ENCODE results near the gene LTBP1.
A peak's percentile ranks its signal among the peaks of the same experiment; 100 is the strongest.
"Not testable (repeated sequence)": the region's sequence is repeated elsewhere in the genome, so short reads cannot be mapped to it uniquely, and the experiment has no call there.

LTBP1 gene

DNA sequence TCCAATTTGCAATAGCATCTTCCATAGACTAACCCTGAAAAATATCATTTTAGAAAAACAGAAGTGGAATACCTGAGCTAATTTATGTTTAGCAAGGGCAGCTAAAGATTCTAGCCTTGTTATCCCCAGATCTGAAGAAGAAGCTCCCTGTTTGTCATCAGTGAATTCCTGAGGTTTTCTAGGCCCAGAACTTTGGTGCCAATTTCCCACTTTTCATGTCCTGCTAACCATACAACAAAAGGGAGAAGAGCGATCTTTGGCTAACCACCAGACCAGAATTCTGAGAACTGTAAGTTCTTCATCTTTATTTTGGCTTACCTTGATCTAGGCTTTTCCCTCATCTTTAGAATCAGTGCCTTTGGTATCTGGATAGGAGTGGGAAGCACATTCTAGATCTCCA, 478.4 kb downstream of the LTBP1 start:
- no peak for DNase-seq (ENCODE audit: low read depth in 2 of 2)

DNA sequence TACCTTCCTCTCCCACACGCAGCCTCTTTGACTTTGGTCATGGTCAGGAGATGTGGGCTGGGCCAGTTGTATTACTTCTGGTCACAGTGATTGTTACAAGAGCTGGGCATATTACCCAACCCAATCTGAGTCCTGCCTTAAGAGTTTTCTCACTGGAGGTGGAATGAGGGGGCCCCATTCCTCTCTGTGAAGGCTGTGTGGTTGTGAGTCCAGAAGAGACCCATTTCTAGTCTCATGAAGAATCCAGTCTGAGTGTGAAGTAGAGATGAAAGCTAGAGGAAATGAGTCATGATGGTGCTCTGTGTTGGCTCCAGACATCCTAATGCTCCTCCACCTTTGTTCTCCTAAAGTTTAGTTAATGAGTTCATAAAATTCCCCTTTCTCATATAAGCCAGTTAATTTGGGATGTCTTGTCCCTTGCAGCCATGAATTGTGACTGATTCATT, 478.9 kb downstream of the LTBP1 start:
- DNase-seq (ENCODE audit: low read depth in 2 of 2): no peak

DNA sequence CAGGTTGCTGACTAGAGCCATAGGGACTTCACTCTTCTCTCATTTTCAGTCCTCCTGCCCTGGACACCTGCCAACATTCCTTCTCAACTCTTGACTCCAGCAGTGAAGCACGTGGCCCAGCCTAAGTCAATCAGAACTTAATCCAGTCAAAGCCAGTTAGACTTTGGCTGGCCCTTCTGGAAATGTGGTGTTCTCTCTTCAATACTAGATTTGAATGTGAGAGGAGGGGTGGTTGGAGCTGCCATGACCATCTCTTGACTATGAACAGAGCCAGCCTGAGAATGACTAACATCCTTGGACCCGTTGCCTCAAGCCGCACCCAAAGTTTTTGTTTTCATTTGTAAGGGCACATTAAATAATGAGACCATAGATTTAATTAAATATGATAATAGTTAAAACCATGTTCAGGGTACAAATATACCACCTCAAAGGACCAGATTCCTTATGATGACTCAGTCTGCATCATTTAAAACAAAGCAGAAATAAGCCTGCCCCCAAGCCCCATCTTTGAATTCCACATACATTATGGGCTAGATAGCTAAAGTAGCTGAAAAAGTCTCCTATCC, 480.0 kb downstream of the LTBP1 start:
- peak in 1 of 2 experiments; percentile 30 for DNase-seq (ENCODE audit: low read depth in 2 of 2)

DNA sequence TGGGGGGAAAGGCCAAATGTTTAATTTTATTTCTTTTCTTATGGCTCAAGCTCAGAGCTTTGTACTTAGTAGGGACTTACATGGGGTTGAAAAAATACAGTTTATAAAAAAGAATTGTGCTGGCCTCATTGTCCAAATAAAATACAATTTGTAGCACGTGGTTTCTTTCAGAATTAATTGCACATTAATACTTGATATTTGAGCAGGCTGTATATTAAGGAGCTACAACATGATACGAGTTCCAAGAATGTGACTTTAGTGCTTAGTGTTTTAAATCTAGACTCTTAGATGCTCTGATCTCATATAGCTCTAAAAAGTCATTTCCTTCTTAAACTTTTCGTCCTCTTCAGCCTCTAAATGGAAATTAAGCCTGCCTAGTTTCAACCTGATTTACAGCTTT, 483.3 kb downstream of the LTBP1 start:
- DNase-seq (ENCODE audit: low read depth in 2 of 2): no peak

DNA sequence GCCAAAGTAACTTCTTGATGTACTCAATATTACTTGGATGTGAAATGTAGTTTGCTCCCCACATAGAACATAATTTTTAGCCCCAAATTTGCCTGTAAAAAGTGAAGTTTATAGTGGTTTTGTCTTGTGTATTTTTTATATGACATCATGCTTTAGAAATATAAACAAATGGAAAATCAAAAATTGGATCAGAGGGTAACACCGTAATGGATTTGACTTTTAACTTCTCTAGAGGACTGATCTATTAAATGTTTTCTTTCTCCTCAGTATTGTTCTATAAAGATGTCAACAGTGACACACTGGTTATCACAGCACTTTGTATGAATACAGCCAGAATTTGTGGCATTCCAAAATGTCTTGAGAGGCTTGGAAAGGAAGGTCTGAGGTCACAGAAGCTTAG, 484.1 kb downstream of the LTBP1 start:
- DNase-seq (ENCODE audit: low read depth in 2 of 2): no peak

DNA sequence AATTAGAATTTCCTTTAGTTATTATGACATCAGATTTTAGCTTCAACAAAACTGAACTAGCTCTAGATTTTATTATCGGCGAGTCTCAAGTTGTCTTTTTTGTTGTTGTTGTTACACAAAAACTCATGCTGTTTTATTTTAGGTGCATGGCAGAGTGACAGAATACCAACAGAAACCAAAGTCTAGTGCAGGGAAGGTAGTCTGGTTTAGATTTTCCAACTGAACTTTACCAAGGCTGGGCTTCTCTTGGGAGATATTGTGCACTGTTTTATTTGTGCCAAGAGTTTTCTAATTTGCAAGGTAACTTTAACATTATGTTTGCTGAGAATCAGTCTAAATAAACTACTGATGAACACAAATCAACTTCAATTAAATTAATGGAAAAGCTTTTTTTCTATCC, 486.1 kb downstream of the LTBP1 start:
- DNase-seq (ENCODE audit: low read depth in 2 of 2): no peak

DNA sequence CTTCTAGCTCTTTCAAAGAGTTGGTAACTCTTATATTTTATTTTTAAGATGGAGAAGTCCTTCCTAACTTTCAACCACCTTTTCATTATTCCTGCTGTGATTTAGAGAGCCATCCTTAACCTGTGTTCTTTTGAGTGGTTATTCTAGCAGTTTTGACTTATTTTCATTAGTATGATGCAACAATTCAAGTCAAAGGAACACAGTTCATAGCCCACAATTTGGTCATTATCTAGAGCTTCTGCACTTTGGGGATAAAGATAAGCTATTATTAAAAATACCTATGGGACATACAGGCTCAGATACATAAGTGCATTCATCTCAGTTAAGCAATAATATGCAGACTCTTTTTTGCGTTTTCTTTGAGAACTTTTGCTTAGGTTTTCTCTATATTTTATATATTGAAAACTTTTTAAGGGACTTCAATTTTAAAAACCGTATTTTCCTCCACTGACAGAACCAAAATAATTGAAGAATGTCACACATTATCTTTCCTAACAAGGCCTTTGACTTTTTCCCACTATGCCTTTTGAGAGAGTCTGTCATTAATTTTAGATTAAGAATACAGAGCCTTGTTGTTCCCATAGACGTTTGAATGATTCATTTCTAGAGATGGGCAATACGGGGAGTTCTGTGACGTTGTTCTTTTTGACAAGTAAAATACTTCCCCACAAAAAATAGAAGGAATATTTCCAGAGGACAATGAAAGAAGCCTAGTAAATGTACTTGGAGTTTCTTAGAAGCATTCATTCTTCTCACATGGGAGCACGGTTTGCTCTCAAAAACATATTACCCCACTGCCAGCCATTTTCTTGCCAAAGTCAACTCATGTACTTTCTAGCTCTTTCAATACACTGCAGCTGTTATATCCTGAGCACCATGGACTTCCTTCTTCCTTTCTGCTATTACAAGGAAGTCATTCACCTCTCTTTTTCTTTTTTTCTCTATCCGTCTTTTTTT, 486.8 kb downstream of the LTBP1 start:
- no peak for DNase-seq (ENCODE audit: low read depth in 2 of 2)

DNA sequence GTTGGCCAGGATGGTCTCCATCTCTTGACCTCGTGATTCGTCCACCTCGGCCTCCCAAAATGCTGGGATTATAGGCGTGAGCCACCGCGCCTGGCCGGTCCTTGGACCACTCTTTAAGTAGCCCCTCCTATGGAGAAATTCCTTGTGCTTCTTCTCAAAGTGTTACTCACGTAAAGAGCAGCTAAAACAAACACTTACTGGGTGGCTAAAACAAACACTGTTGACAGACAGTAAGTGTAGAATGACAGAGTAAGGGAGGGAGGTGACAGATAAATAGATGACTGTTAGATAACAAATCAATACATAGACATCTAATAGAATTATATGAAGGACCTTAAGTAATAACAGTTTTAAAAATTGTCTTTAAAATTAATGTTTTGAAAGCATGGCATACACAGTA, 488.8 kb downstream of the LTBP1 start:
- DNase-seq (ENCODE audit: low read depth in 2 of 2): no peak

DNA sequence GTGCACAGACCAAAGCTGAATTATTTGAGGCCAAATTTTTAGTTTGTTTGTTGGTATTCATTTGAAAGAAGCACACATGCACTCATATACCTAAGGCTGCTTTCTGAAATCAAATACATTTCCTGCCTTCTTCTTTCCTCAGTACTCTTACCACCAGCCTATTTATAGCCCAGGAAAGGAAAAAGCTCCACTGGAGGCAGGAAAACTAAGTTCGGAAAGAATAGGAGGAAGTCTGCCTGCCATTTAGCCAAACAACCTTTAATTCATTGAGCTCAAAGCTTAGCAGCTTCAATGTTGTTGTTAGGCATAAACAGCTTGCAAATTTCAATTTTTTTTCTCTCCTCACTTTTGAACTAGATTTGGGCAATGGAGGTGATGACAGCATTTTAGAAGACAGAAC, 489.3 kb downstream of the LTBP1 start:
- DNase-seq (ENCODE audit: low read depth in 2 of 2): no peak

DNA sequence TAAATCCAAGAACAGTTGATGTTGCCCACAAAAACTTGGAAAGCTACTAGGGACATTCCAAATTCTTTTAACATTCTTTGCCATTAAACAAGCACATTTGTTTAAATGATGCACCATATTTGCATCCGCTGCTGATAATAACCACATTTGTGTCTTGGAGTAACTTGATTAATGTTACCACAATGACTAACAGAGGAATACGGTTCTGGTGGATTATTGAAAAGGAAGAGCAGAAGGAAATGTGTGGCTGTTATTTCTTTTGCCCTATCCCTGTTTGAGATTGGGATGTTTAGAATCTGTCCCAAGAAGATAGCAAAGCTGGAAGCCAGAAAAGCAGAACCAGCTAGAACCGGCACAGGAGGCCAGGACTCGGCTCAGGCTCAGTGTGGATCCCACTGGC, 490.5 kb downstream of the LTBP1 start:
- peak; percentile 95 for DNase-seq (ENCODE audit: low read depth in 2 of 2)

DNA sequence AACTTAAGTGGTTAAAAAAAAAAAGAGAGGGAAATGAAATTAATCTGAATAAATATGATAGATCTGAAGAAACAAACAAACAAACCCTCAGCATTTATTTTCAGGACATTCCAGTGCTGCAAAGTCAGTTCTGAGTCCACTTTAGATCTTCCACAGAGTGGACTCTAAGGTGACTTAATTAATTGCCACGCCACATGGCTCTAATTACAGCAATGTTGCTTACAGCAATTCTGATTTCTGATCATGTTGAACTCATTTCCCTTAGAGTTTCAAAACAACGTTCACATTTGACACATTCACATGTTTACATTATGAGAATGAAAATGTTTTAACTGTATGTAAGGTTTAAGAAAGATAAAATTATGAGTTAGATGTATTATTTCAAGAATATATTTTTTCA, 491.1 kb downstream of the LTBP1 start:
- DNase-seq (ENCODE audit: low read depth in 2 of 2): no peak

DNA sequence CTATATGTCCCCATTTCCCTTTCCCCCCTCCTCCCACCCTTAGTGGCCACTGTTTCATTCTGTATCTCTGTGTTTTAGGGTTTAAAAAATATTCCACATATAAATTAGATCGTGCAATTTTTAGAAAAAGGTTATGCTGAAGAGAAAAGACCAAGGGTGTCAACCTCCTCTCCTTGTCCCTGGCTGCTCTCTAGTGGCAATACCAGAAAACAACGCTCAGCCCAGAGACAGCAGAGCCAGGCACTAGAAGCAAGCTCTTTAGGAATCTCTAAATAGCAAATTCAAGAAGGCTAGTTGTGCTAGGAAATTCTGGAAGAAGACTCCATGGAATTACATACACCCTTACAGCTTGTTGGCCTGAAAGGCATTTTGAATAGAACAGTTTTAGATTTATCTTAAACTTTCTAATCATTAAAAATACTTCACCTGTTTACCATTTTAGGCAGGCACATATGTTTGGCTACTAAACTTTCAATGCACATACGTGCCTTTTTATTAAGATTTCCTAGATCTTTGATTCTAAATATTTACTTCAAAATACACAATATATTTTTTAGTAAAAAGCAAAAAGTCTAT, 494.6 kb downstream of the LTBP1 start:
- DNase-seq (ENCODE audit: low read depth in 2 of 2): peak in 1 of 2 experiments; percentile 36

DNA sequence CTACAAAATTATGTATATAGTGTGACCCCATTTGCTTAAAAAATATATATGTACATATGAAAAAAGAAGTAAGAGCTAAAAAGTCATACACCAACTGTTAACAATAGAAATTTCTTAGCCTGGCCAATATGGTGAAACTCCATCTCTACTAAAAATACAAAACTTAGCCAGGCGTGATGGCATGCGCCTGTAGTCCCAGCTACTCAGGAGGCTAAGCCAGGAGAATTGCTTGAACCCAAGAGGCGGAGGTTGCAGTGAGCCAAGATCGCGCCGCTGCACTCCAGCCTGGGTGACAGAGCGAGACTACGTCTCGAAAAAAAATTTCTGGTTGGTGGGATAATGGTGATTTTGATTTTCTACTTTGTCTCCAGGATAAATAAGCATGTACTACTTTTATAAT, 495.3 kb downstream of the LTBP1 start:
- not testable (repeated sequence) for DNase-seq (ENCODE audit: low read depth in 2 of 2)

DNA sequence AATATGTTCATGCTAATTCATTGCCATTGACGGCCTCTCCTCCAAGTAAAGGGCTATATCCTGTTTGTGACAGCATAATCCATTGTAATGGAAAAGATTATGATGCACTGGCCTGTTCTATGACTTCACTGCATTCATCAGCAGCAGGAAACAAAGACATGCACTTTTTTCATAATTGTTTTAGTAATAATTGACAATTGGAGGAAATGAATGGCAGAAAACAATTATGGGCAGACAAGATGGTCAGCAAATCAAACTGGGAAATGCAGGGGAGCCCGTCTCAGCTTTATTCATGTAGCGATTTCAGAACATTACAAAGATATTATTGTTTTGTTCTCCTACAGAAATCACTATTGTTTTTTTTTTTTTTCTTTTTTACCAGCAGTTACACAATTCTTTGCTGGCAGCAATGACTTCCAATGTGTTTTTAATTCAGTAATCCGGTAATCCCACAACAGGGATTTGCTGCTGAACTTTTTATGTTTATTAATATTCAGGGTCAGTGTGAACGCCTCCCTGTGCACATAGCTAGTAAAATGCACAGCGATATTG, 495.9 kb downstream of the LTBP1 start:
- no peak for DNase-seq (ENCODE audit: low read depth in 2 of 2)

DNA sequence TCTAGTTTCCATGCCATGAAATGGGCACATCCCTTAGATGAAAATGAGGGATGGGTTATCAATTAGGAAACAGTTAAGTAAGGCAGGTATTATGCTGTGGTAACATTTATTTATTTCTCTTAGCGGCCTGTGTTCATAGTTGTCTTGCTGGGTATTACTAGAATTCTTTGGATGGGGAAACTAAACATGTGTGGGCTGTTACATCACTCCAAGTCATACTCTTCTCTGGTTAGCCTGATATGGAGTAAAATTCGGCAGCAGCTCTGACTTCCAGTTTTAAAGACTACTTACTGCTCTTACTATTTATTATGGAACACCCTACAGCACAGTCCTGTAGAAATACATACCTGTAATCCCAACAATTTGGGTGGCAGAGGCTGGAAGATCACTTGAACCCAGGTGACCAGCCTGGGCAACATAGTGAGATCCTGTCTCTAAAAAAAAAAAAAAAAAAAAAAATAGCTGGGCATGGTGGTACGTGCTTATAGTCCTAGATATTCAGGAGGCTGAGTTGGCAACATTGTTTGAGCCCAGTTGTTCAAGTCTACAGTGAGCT, 496.6 kb downstream of the LTBP1 start:
- no peak for DNase-seq (ENCODE audit: low read depth in 2 of 2)

DNA sequence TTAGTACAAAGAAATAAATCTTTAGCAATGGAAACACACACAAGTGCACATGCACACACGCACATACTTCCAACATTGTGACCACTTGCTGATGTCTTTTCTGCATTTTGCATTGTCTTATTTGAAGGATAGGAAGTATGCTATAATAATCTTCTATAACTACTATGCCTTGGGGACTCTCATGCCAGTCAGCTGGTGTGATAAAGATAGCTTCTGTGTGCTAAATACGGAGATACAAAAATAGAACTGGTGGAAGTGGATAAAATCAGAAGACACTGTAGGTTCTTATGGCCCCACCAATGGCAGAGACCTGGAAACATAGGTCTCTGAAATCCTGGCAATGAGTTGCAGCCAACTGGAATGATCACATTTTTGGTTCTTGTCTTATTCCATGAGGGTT, 498.2 kb downstream of the LTBP1 start:
- no peak for DNase-seq (ENCODE audit: low read depth in 2 of 2)

DNA sequence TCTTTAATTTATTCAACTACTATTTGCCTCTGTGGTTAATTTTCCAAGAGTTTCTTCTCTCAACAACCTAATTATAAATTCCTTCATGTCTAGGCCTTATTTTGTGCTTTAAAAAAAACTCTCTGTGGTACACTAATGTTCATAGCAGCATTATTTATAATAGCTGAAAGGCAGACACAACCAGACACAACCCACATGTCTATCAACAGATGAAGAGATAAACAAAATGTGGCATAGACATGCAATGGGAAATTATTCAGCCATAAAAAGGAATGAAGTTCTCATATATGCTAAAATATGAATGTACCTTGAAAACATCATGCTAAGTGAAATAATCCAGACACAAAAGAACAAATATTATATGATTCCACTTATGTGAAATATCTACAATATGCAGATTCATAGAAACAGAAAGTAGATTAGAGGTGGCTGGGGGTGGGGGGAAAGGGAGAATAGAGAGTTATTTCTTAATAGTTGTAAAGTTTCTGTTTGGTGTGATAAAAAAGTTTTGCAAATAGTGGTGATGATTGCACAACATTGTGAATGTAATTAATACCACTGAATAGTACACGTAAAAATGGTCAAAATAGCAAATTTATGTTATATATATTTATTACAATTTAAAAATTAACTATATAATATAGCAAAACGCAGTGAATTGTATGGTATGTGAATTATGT, 501.6 kb downstream of the LTBP1 start:
- no peak for DNase-seq (ENCODE audit: low read depth in 2 of 2)

Data from fibroblast of skin of left biceps (primary cell).